ENCODE data around the gene AIRE. TPM values are rescaled to one million over a fixed set of nuclear protein-coding genes. Genes with fewer than 3 reads are reported as not detected.
A peak's percentile ranks its signal among the peaks of the same experiment; 100 is the strongest.

Gene AIRE
- total RNA-seq, 1 experiment from 2014 or later: 0.17 TPM

GRCh38 chr21:44261675-44262295 is 23.9 kb upstream of the AIRE start, which contains the start of gene DNMT3L:
Gene DNMT3L, minus strand, starts transcription at chr21:44261897. Its CDS starts 638 bp downstream, at chr21:44261259.
- H3K36me3 Mint-ChIP-seq (ENCODE audit: insufficient read depth in 1 of 3, low read depth in 3 of 3): no peaks in the 10 kb centered on the region; a peak in 1 of 7 replicates
- H3K18ac ChIP-seq (ENCODE audit: insufficient read length, low read depth, low read length): no peak within 1 kb of the TSS
- no peak within 1 kb of the TSS for H4K91ac ChIP-seq (ENCODE audit: insufficient read length, low read depth, low read length)
- no peak within 1 kb of the TSS for H2AK5ac ChIP-seq (ENCODE audit: insufficient read length, low read length)
- peaks cover 5 to 6% of the 10 kb centered on the region in 2 experiments for H3K4me1 Mint-ChIP-seq
- no peaks in the 10 kb centered on the region; the same call in 1 of the 2 replicates for H3K4me1 ChIP-seq (ENCODE audit: insufficient read depth, low read length)
- no peaks in the 10 kb centered on the region for H3K27me3 ChIP-seq (ENCODE audit: insufficient read depth, low read length)
- H3K27ac Mint-ChIP-seq: no peak within 1 kb of the TSS
- no peaks in the 10 kb centered on the region for H4K20me1 ChIP-seq (ENCODE audit: control insufficient read depth, insufficient read depth, insufficient read length)
- H4K8ac ChIP-seq (replicated peaks; ENCODE audit: insufficient read length, low read depth, low read length): no peak within 1 kb of the TSS
- H4K5ac ChIP-seq (ENCODE audit: insufficient read length, low read depth, low read length): no peak within 1 kb of the TSS
- no peak within 1 kb of the TSS for H3K4me3 Mint-ChIP-seq
- no peak for TF ChIP-seq CTCF (conservative IDR thresholded peaks at IDR 0.05)
- H3K14ac ChIP-seq (ENCODE audit: insufficient read depth, low read length): no peak within 1 kb of the TSS; the same call in 1 of the 2 replicates
- H3K4me2 ChIP-seq (ENCODE audit: insufficient read depth, insufficient read length, low read length): no peak within 1 kb of the TSS
- no peaks in the 10 kb centered on the region for H3K79me1 ChIP-seq (ENCODE audit: insufficient read depth, low read depth, low read length, poor library complexity, severe bottlenecking)
- H3K79me2 ChIP-seq (ENCODE audit: insufficient read depth, low read length): no peaks in the 10 kb centered on the region
- H3K27me3 Mint-ChIP-seq (ENCODE audit: low read depth): peaks cover 10% of the 10 kb centered on the region
- peak within 1 kb of the TSS; percentile 43; the same call in 1 of the 2 replicates for H2BK15ac ChIP-seq (ENCODE audit: low read depth, low read length)
- H2AFZ ChIP-seq (ENCODE audit: low read length): no peak within 1 kb of the TSS
- H3K23me2 ChIP-seq (ENCODE audit: insufficient read length, low read depth, low read length, poor library complexity, severe bottlenecking): no peaks in the 10 kb centered on the region
- no peak within 1 kb of the TSS for H2BK20ac ChIP-seq (ENCODE audit: low read depth, low read length, poor library complexity, severe bottlenecking)
- H3K27ac ChIP-seq (ENCODE audit: insufficient read length, low read depth, low read length): no peak within 1 kb of the TSS
- H2BK12ac ChIP-seq (ENCODE audit: insufficient read length, low read depth, low read length): no peak within 1 kb of the TSS
- H3K4ac ChIP-seq (ENCODE audit: low read depth, low read length): no peak within 1 kb of the TSS
- no peaks in the 10 kb centered on the region for H3K9me3 ChIP-seq (ENCODE audit: control insufficient read depth, low read depth, low read length)
- H2BK120ac ChIP-seq (ENCODE audit: low read depth, low read length, poor library complexity, severe bottlenecking): no peak within 1 kb of the TSS
- no peaks in the 10 kb centered on the region for H3K9me3 Mint-ChIP-seq
- no peak within 1 kb of the TSS for H3K9ac ChIP-seq (ENCODE audit: extremely low read depth, insufficient read length, low read length)
- DNase-seq: no peak
- H2BK5ac ChIP-seq (ENCODE audit: insufficient read length, low read length): no peak within 1 kb of the TSS
- no peak within 1 kb of the TSS for H3T11ph ChIP-seq (ENCODE audit: low read length)
- no peak within 1 kb of the TSS for H3K56ac ChIP-seq (ENCODE audit: insufficient read length, low read depth, low read length)
- no CpG with 5 or more reads among the region's 19 CpGs for WGBS (ENCODE audit: extremely low coverage, insufficient read length, low lambda C conversion rate)
- no peak within 1 kb of the TSS for H3K23ac ChIP-seq (ENCODE audit: insufficient read length, low read depth, low read length)
